H9 (cell line): Measurements from ENCODE around the gene HSPB8. TPM values are rescaled to one million over a fixed set of nuclear protein-coding genes. Genes with fewer than 3 reads are reported as not detected.

ENCODE experiments used
- DNase-seq: peaks from one replicate; pipeline ENCODE4 v3.0.0-alpha.2; 2017
- H2AFZ ChIP-seq: one replicate; pipeline ENCODE4 v1.6.1; 2013; ENCODE audit warnings: mild to moderate bottlenecking, low read length, control low read depth, moderate library complexity
- H2AK5ac ChIP-seq: 2 replicates; pipeline ENCODE4 v1.6.1; 2013; ENCODE audit warnings: low read length, control low read depth, mixed read lengths; ENCODE audit not compliant: insufficient read length
- H2BK120ac ChIP-seq: one replicate; pipeline ENCODE4 v1.6.1; 2013; ENCODE audit warnings: low read depth, mild to moderate bottlenecking, low read length, control low read depth, inconsistent platforms; ENCODE audit not compliant: poor library complexity, severe bottlenecking
- H2BK12ac ChIP-seq: 2 replicates; pipeline ENCODE4 v1.6.1; 2013; ENCODE audit warnings: low read length, control low read depth, mixed read lengths, low read depth; ENCODE audit not compliant: insufficient read length
- H2BK15ac ChIP-seq: 2 replicates; pipeline ENCODE4 v1.6.1; 2013; ENCODE audit warnings: low read depth, low read length, control low read depth
- H2BK20ac ChIP-seq: one replicate; pipeline ENCODE4 v1.6.1; 2013; ENCODE audit warnings: low read depth, mild to moderate bottlenecking, low read length, control low read depth, inconsistent platforms; ENCODE audit not compliant: poor library complexity, severe bottlenecking
- H2BK5ac ChIP-seq: 2 replicates; pipeline ENCODE4 v1.6.1; 2013; ENCODE audit warnings: low read length, control low read depth, mixed read lengths; ENCODE audit not compliant: insufficient read length
- H3K14ac ChIP-seq: 2 replicates; pipeline ENCODE4 v1.6.1; 2013; ENCODE audit warnings: low read length, control low read depth; ENCODE audit not compliant: insufficient read depth
- H3K18ac ChIP-seq: 2 replicates; pipeline ENCODE4 v1.6.1; 2013; ENCODE audit warnings: low read depth, mild to moderate bottlenecking, mixed read lengths, low read length, control low read depth; ENCODE audit not compliant: insufficient read length
- H3K23ac ChIP-seq: 2 replicates; pipeline ENCODE4 v1.6.1; 2013; ENCODE audit warnings: low read length, control low read depth, mixed read lengths, low read depth; ENCODE audit not compliant: insufficient read length
- H3K23me2 ChIP-seq: 2 replicates; pipeline ENCODE4 v1.6.1; 2013; ENCODE audit warnings: low read depth, mild to moderate bottlenecking, mixed read lengths, low read length, control low read depth; ENCODE audit not compliant: insufficient read length, poor library complexity, severe bottlenecking
- H3K27ac ChIP-seq: 2 replicates; pipeline ENCODE4 v1.5.1; 2013; ENCODE audit warnings: low read length, control low read depth, mixed read lengths, low read depth; ENCODE audit not compliant: insufficient read length
- H3K27me3 ChIP-seq: 2 replicates; pipeline ENCODE4 v1.6.1; 2013; ENCODE audit warnings: low read length, control low read depth, inconsistent platforms; ENCODE audit not compliant: insufficient read depth
- H3K4ac ChIP-seq: 2 replicates; pipeline ENCODE4 v1.6.1; 2013; ENCODE audit warnings: low read depth, mild to moderate bottlenecking, control low read depth, inconsistent platforms, low read length, moderate library complexity
- H3K4me1 ChIP-seq: 2 replicates; pipeline ENCODE4 v1.6.1; 2013; ENCODE audit warnings: low read length, control low read depth, inconsistent platforms; ENCODE audit not compliant: insufficient read depth
- H3K4me2 ChIP-seq: 2 replicates; pipeline ENCODE4 v1.6.1; 2013; ENCODE audit warnings: low read length, control low read depth, mixed read lengths; ENCODE audit not compliant: insufficient read length, insufficient read depth
- H3K56ac ChIP-seq: 2 replicates; pipeline ENCODE4 v1.6.1; 2013; ENCODE audit warnings: low read depth, mild to moderate bottlenecking, mixed read lengths, low read length, control low read depth; ENCODE audit not compliant: insufficient read length
- H3K79me1 ChIP-seq: 2 replicates; pipeline ENCODE4 v1.6.1; 2013; ENCODE audit warnings: low read depth, mild to moderate bottlenecking, moderate library complexity, low read length, control low read depth, inconsistent platforms; ENCODE audit not compliant: insufficient read depth, poor library complexity, severe bottlenecking
- H3K79me2 ChIP-seq: 2 replicates; pipeline ENCODE4 v1.6.1; 2013; ENCODE audit warnings: low read length, control low read depth, inconsistent platforms; ENCODE audit not compliant: insufficient read depth
- H3K9ac ChIP-seq: 2 replicates; pipeline ENCODE4 v1.6.1; 2013; ENCODE audit warnings: low read length, control low read depth, mixed read lengths; ENCODE audit not compliant: insufficient read length; ENCODE audit errors: extremely low read depth
- H3K9me3 ChIP-seq: one replicate; pipeline ENCODE4 v1.6.1; 2013; ENCODE audit warnings: low read depth, low read length, inconsistent platforms; ENCODE audit not compliant: control insufficient read depth
- H3T11ph ChIP-seq: one replicate; pipeline ENCODE4 v1.6.1; 2013; ENCODE audit warnings: mild to moderate bottlenecking, low read length, control low read depth, inconsistent platforms
- H4K20me1 ChIP-seq: one replicate; pipeline ENCODE4 v1.6.1; 2013; ENCODE audit not compliant: control insufficient read depth, insufficient read length, insufficient read depth
- H4K5ac ChIP-seq: 2 replicates; pipeline ENCODE4 v1.6.1; 2013; ENCODE audit warnings: low read depth, mild to moderate bottlenecking, mixed read lengths, low read length, control low read depth; ENCODE audit not compliant: insufficient read length
- H4K8ac ChIP-seq: replicated peaks from 2 replicates; pipeline ENCODE4 v1.6.1; 2013; ENCODE audit warnings: low read length, control low read depth, mixed read lengths, low read depth; ENCODE audit not compliant: insufficient read length
- H4K91ac ChIP-seq: 2 replicates; pipeline ENCODE4 v1.6.1; 2013; ENCODE audit warnings: low read depth, mild to moderate bottlenecking, moderate library complexity, mixed read lengths, low read length, control low read depth; ENCODE audit not compliant: insufficient read length
- H3K27ac Mint-ChIP-seq, 3 experiments: 2 replicates in 2 of 3; 3 replicates in 1 of 3; pipeline ENCODE4 v1.8.0; 2020 to 2021; ENCODE audit warnings: mixed read lengths in 3 of 3, mild to moderate bottlenecking in 1 of 3, moderate library complexity in 1 of 3
- H3K27me3 Mint-ChIP-seq: 2 replicates; pipeline ENCODE4 v1.8.0; 2021; ENCODE audit warnings: low read depth, mild to moderate bottlenecking, moderate library complexity, mixed read lengths
- H3K36me3 Mint-ChIP-seq, 3 experiments: 2 replicates in 2 of 3; 3 replicates in 1 of 3; pipeline ENCODE4 v1.8.0; 2020 to 2021; ENCODE audit warnings: low read depth in 3 of 3, mixed read lengths in 3 of 3; ENCODE audit not compliant: insufficient read depth in 1 of 3
- H3K4me1 Mint-ChIP-seq, 2 experiments: 2 replicates each; pipeline ENCODE4 v1.8.0; 2020; ENCODE audit warnings: mixed read lengths in 2 of 2
- H3K4me3 Mint-ChIP-seq, 2 experiments: 2 replicates in 1 of 2; 3 replicates in 1 of 2; pipeline ENCODE4 v1.8.0; 2020 to 2021; ENCODE audit warnings: mild to moderate bottlenecking in 2 of 2, mixed read lengths in 2 of 2, moderate library complexity in 1 of 2
- H3K9me3 Mint-ChIP-seq, 2 experiments: 2 replicates in 1 of 2; 3 replicates in 1 of 2; pipeline ENCODE4 v1.8.0; 2020; ENCODE audit warnings: mild to moderate bottlenecking in 2 of 2, mixed read lengths in 2 of 2, moderate library complexity in 1 of 2
- WGBS: extraction: QIAGEN DNeasy Blood & Tissue Kit; methylation state at CpG from one replicate; pipeline ENCODE4 v1.1.7; 2013; ENCODE audit warnings: missing lambda C conversion rate, low lambda C conversion rate, mixed read lengths; ENCODE audit not compliant: insufficient read length; ENCODE audit errors: extremely low coverage; 5-methylcytosine and 5-hydroxymethylcytosine counted together
- total RNA-seq: library from RNA; stranded (reverse); gene quantifications from 2 replicates; pipeline ENCODE4 v1.2.1, GENCODE V29; 2021
- TF ChIP-seq, protein P1 (sequence below): fragments of 200-600 bp; sonication (generic); conservative IDR thresholded peaks from 3 replicates; pipeline ENCODE4 v1.8.0; 2021; ENCODE audit warnings: antibody characterized with exemption, mild to moderate bottlenecking

HSPB8 gene
- total RNA-seq, 1 experiment from 2014 or later = 3.0 TPM

GRCh38 chr12:119136811-119137410 is 41.8 kb upstream of the HSPB8 start:
- H3K4me1 ChIP-seq = no peaks in the 10 kb centered on the region
- WGBS = no CpG with 5 or more reads among the region's 4 CpGs
- no peak for DNase-seq
- Mint-ChIP-seq H3K36me3 (peaks cover 16 to 36% (median 18%) of the 10 kb centered on the region in 3 experiments; a peak in 6 of 7 replicates), H3K27ac (no peak overlapping the region; a peak in 1 of 7 replicates), H3K27me3 (0 out of 2 replicates have a peak, but pooled peaks cover 2% of the 10 kb centered on the region), H3K9me3 (no peaks in the 10 kb centered on the region; a peak in 1 of 5 replicates), H3K4me3 (no peak overlapping the region), H3K4me1 (peaks cover 4 to 11% of the 10 kb centered on the region in 2 experiments; a peak in 3 of 4 replicates)
- H3K14ac ChIP-seq = no peak overlapping the region
- H3K18ac ChIP-seq = no peak overlapping the region
- H3K27ac ChIP-seq = no peak overlapping the region
- H3K9ac ChIP-seq = no peak overlapping the region
- no peak overlapping the region for H4K5ac ChIP-seq
- H2BK12ac ChIP-seq = no peak overlapping the region
- no peaks in the 10 kb centered on the region for H4K20me1 ChIP-seq
- no peaks in the 10 kb centered on the region; the same call in 1 of the 2 replicates for H3K27me3 ChIP-seq
- no peak overlapping the region for H4K8ac ChIP-seq
- no peaks in the 10 kb centered on the region for H3K23me2 ChIP-seq
- no peak overlapping the region for H2BK15ac ChIP-seq
- H2AK5ac ChIP-seq = no peak overlapping the region
- no peaks in the 10 kb centered on the region for H3K79me1 ChIP-seq
- no peak overlapping the region for H4K91ac ChIP-seq
- no peak overlapping the region for H2AFZ ChIP-seq
- TF ChIP-seq, protein P1, sequence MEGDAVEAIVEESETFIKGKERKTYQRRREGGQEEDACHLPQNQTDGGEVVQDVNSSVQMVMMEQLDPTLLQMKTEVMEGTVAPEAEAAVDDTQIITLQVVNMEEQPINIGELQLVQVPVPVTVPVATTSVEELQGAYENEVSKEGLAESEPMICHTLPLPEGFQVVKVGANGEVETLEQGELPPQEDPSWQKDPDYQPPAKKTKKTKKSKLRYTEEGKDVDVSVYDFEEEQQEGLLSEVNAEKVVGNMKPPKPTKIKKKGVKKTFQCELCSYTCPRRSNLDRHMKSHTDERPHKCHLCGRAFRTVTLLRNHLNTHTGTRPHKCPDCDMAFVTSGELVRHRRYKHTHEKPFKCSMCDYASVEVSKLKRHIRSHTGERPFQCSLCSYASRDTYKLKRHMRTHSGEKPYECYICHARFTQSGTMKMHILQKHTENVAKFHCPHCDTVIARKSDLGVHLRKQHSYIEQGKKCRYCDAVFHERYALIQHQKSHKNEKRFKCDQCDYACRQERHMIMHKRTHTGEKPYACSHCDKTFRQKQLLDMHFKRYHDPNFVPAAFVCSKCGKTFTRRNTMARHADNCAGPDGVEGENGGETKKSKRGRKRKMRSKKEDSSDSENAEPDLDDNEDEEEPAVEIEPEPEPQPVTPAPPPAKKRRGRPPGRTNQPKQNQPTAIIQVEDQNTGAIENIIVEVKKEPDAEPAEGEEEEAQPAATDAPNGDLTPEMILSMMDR = no peak
- no peak overlapping the region for H2BK5ac ChIP-seq
- no peak overlapping the region for H2BK20ac ChIP-seq
- H3K4me2 ChIP-seq = no peak overlapping the region
- H3K23ac ChIP-seq = no peak overlapping the region
- H3T11ph ChIP-seq = no peak overlapping the region
- no peak overlapping the region for H3K56ac ChIP-seq
- H3K79me2 ChIP-seq = no peaks in the 10 kb centered on the region
- no peak overlapping the region for H2BK120ac ChIP-seq
- no peak overlapping the region for H3K4ac ChIP-seq
- peaks cover 9% of the 10 kb centered on the region for H3K9me3 ChIP-seq
